Activated CD8-positive, alpha-beta T cell treated with anti-CD3 and anti-CD28 coated beads for 36 hours (primary cell): ENCODE results near the gene RNU11. TPM values are rescaled to one million over a fixed set of nuclear protein-coding genes. Genes with fewer than 3 reads are reported as not detected.
A peak's percentile ranks its signal among the peaks of the same experiment; 100 is the strongest.

Source experiments
- ATAC-seq: fragments of 200-7000 bp; cut with Tn5 transposase; one replicate; pipeline ENCODE4 v1.10.0; 2021; ENCODE audit warnings: mild to moderate bottlenecking, moderate library complexity
- CTCF ChIA-PET: fragments of 350-600 bp; sonication (Branson Sonifier 250); formaldehyde crosslinking; loops from one replicate; lab custom pipeline; 2021; ENCODE audit warnings: antibody characterized with exemption; lab: Charles Lee
- POLR2A ChIA-PET: fragments of 350-600 bp; sonication (Branson Sonifier 250); formaldehyde crosslinking; loops from one replicate; lab custom pipeline; 2021; ENCODE audit warnings: antibody characterized with exemption; lab: Charles Lee
- DNase-seq: peaks from one replicate; pipeline ENCODE4 v3.0.0-alpha.2; 2020
- H3K27ac Mint-ChIP-seq: one replicate; pipeline ENCODE4 v1.8.0; 2021; ENCODE audit warnings: mild to moderate bottlenecking, mixed read lengths
- H3K27me3 Mint-ChIP-seq: one replicate; pipeline ENCODE4 v1.8.0; 2021; ENCODE audit warnings: mixed read lengths
- H3K36me3 Mint-ChIP-seq: one replicate; pipeline ENCODE4 v1.8.0; 2021; ENCODE audit warnings: low read depth, mixed read lengths
- H3K4me1 Mint-ChIP-seq: one replicate; pipeline ENCODE4 v1.8.0; 2021; ENCODE audit warnings: low read depth, mixed read lengths
- H3K4me3 Mint-ChIP-seq: one replicate; pipeline ENCODE4 v1.8.0; 2021; ENCODE audit warnings: mild to moderate bottlenecking, moderate library complexity, mixed read lengths
- H3K9me3 Mint-ChIP-seq: one replicate; pipeline ENCODE4 v1.8.0; 2021; ENCODE audit warnings: mixed read lengths
- CTCF ChIP-seq: fragments of 200-600 bp; IDR thresholded peaks from one replicate; pipeline ENCODE4 v1.8.0; 2022; ENCODE audit warnings: antibody characterized with exemption, mild to moderate bottlenecking
- intact Hi-C: fragments of 100-400 bp; cut with micrococcal nuclease; formaldehyde crosslinking; loops from one replicate; pipeline ENCODE4 v1.10.0; 2022
- total RNA-seq, 2 experiments: library from RNA; stranded (reverse); gene quantifications; one replicate each; pipeline ENCODE4 v1.2.3, GENCODE V29; 2021

RNU11 gene
- total RNA-seq, result not detected

- Mint-ChIP-seq H3K36me3 (peaks cover 10% of the 10 kb centered on the region), H3K27ac (peak within 1 kb of the TSS; percentile 100), H3K4me3 (peak within 1 kb of the TSS; percentile 91), H3K4me1 (peaks cover 30% of the 10 kb centered on the region), H3K9me3 (no peaks in the 10 kb centered on the region), H3K27me3 (no peaks in the 10 kb centered on the region)
- ChIA-PET POLR2A (interaction anchor here (0.6 to 13.2 kb wide), 44 partner anchors 8 to 1018 kb away, joined by 3 to 189 read pairs (median 4); partner anchors contain the start of genes GMEB1, MED18, RCC1 and SRSF4), CTCF (interaction anchor here (0.6 to 0.7 kb wide), 2 partner anchors 19 to 88 kb away, joined by 4 to 7 read pairs; partner anchors contain the start of gene YTHDF2)
- ATAC-seq (peak; percentile 80), DNase-seq (peak; percentile 93)
- no peak for TF ChIP-seq CTCF
- intact Hi-C loops, result loop anchor here (5.0 kb wide), 1 partner anchor 534 kb away; the partner anchor contains the start of gene SRSF4
Observed at GRCh38 chr1:28648474-28649198, at the start of gene RNU11. Gene RNU11, plus strand, starts transcription at chr1:28648600.

- no peak overlapping the region for H3K27ac Mint-ChIP-seq
- H3K36me3 Mint-ChIP-seq, result peaks cover 20% of the 10 kb centered on the region
- TF ChIP-seq CTCF, result no peak
- no peaks in the 10 kb centered on the region for H3K9me3 Mint-ChIP-seq
- no peak overlapping the region for H3K4me3 Mint-ChIP-seq
- intact Hi-C loops, result no loop called here
- peaks cover 7% of the 10 kb centered on the region for H3K4me1 Mint-ChIP-seq
- DNase-seq (peak; percentile 47), ATAC-seq (peak; percentile 74)
- no peaks in the 10 kb centered on the region for H3K27me3 Mint-ChIP-seq
- ChIA-PET CTCF (interaction anchor here (1.5 kb wide), 1 partner anchor 14 kb away, joined by 4 read pairs; no protein-coding TSS in a partner anchor), POLR2A (interaction anchor here (0.6 to 8.2 kb wide), 4 partner anchors 22 to 89 kb away, joined by 3 to 65 read pairs (median 4); partner anchors contain the start of gene RNU11)
Observed at GRCh38 chr1:28601696-28602095, 46.7 kb upstream of the RNU11 start.

- CTCF ChIA-PET, result interaction anchor here (0.6 to 2.3 kb wide), 11 partner anchors 9 to 247 kb away, joined by 3 to 10 read pairs (median 3); partner anchors contain the start of gene RAB42
- intact Hi-C loops, result no loop called here
Observed at GRCh38 chr1:28602536-28603439, 45.6 kb upstream of the RNU11 start.

GRCh38 chr1:28604411-28604810, 44.0 kb upstream of the RNU11 start:
- H3K4me3 Mint-ChIP-seq, result no peak overlapping the region
- H3K9me3 Mint-ChIP-seq, result no peaks in the 10 kb centered on the region
- intact Hi-C loops, result no loop called here
- H3K27me3 Mint-ChIP-seq, result no peaks in the 10 kb centered on the region
- peaks cover 7% of the 10 kb centered on the region for H3K4me1 Mint-ChIP-seq
- POLR2A ChIA-PET, result interaction anchor here (1.0 to 8.2 kb wide), 4 partner anchors 11 to 39 kb away, joined by 3 to 65 read pairs (median 4); partner anchors contain the start of gene TAF12
- H3K27ac Mint-ChIP-seq, result no peak overlapping the region
- no peak for TF ChIP-seq CTCF
- ATAC-seq, result no peak
- DNase-seq, result no peak
- peaks cover 21% of the 10 kb centered on the region for H3K36me3 Mint-ChIP-seq
- CTCF ChIA-PET, result interaction anchor here (1.3 to 2.3 kb wide), 3 partner anchors 11 to 245 kb away, joined by 3 to 10 read pairs (median 10); no protein-coding TSS in a partner anchor

More at GRCh38 chr1:28602536-28603439, 45.6 kb upstream of the RNU11 start:
- POLR2A ChIA-PET, result interaction anchor here (0.6 to 8.2 kb wide), 3 partner anchors 23 to 92 kb away, joined by 3 to 65 read pairs (median 3); no protein-coding TSS in a partner anchor
- DNase-seq, result peak; percentile 50
- Mint-ChIP-seq H3K9me3 (no peaks in the 10 kb centered on the region), H3K4me3 (no peak overlapping the region), H3K27me3 (no peaks in the 10 kb centered on the region), H3K36me3 (peaks cover 20% of the 10 kb centered on the region), H3K27ac (no peak overlapping the region), H3K4me1 (peaks cover 7% of the 10 kb centered on the region)
- TF ChIP-seq CTCF, result peak; percentile 77
- no peak for ATAC-seq
